Measurements from ENCODE around the gene TMPRSS9. TPM values are rescaled to one million over a fixed set of nuclear protein-coding genes. Genes with fewer than 3 reads are reported as not detected.
A peak's percentile ranks its signal among the peaks of the same experiment; 100 is the strongest.
"Not testable (repeated sequence)": the region's sequence is repeated elsewhere in the genome, so short reads cannot be mapped to it uniquely, and the experiment has no call there.

The TMPRSS9 gene
- total RNA-seq, 1 donor from 2014 or later = not detected

- intact Hi-C loops (cut with DNase I) = no loop called here
- ATAC-seq (ENCODE audit: poor library complexity) (no peak), DNase-seq (no peak)
These were observed 16.9 kb downstream of the TMPRSS9 start for GRCh38 chr19:2376784-2377519.

- no peak for ATAC-seq (ENCODE audit: poor library complexity)
- intact Hi-C loops (cut with DNase I) = no loop called here
These were observed 20.5 kb downstream of the TMPRSS9 start for GRCh38 chr19:2380567-2380966.

GRCh38 chr19:2381148-2381820 is 21.2 kb downstream of the TMPRSS9 start:
- ATAC-seq (ENCODE audit: poor library complexity) (no peak), DNase-seq (no peak)
- intact Hi-C loops (cut with DNase I) = no loop called here

More at GRCh38 chr19:2380567-2380966, 20.5 kb downstream of the TMPRSS9 start:
- DNase-seq = no peak

GRCh38 chr19:2382530-2383222 is 22.6 kb downstream of the TMPRSS9 start:
- ATAC-seq (ENCODE audit: poor library complexity) (no peak), DNase-seq (no peak)
- intact Hi-C loops (cut with DNase I) = no loop called here

- no peak for DNase-seq
These were observed 25.1 kb downstream of the TMPRSS9 start for GRCh38 chr19:2385053-2385721.

GRCh38 chr19:2387367-2388288 is 27.6 kb downstream of the TMPRSS9 start:
- intact Hi-C loops (cut with DNase I) = no loop called here
- ATAC-seq (ENCODE audit: poor library complexity) = no peak

More at GRCh38 chr19:2385053-2385721, 25.1 kb downstream of the TMPRSS9 start:
- intact Hi-C loops (cut with DNase I) = no loop called here
- no peak for ATAC-seq (ENCODE audit: poor library complexity)

GRCh38 chr19:2389594-2389993 is 29.5 kb downstream of the TMPRSS9 start:
- no peak for ATAC-seq (ENCODE audit: poor library complexity)
- intact Hi-C loops (cut with DNase I) = no loop called here
- no peak for DNase-seq

More at GRCh38 chr19:2387367-2388288, 27.6 kb downstream of the TMPRSS9 start:
- no peak for DNase-seq

- intact Hi-C loops (cut with DNase I) = no loop called here
- DNase-seq = no peak
- ATAC-seq (ENCODE audit: poor library complexity) = peak; percentile 65
These were observed 31.2 kb downstream of the TMPRSS9 start for GRCh38 chr19:2391118-2391725.

GRCh38 chr19:2392366-2392765 is 32.3 kb downstream of the TMPRSS9 start:
- intact Hi-C loops (cut with DNase I) = no loop called here
- ATAC-seq (ENCODE audit: poor library complexity) (no peak), DNase-seq (no peak)

GRCh38 chr19:2392899-2393298 is 32.8 kb downstream of the TMPRSS9 start:
- DNase-seq; ATAC-seq (ENCODE audit: poor library complexity); intact Hi-C loops (cut with DNase I): not testable (repeated sequence)

GRCh38 chr19:2394054-2394441 is 34.0 kb downstream of the TMPRSS9 start:
- DNase-seq (no peak), ATAC-seq (ENCODE audit: poor library complexity) (no peak)
- intact Hi-C loops (cut with DNase I) = no loop called here

- intact Hi-C loops (cut with DNase I) = no loop called here
- DNase-seq (no peak), ATAC-seq (ENCODE audit: poor library complexity) (no peak)
These were observed 34.6 kb downstream of the TMPRSS9 start for GRCh38 chr19:2394442-2395292.

GRCh38 chr19:2395293-2395829 is 35.3 kb downstream of the TMPRSS9 start:
- DNase-seq; ATAC-seq (ENCODE audit: poor library complexity); intact Hi-C loops (cut with DNase I): not testable (repeated sequence)

- ATAC-seq (ENCODE audit: poor library complexity); DNase-seq; intact Hi-C loops (cut with DNase I): not testable (repeated sequence)
These were observed 37.1 kb downstream of the TMPRSS9 start for GRCh38 chr19:2397173-2397572.

GRCh38 chr19:2398735-2399305 is 38.8 kb downstream of the TMPRSS9 start:
- intact Hi-C loops (cut with DNase I) = no loop called here
- ATAC-seq (ENCODE audit: poor library complexity) (no peak), DNase-seq (no peak)

GRCh38 chr19:2399582-2399981 is 39.5 kb downstream of the TMPRSS9 start:
- ATAC-seq (ENCODE audit: poor library complexity) = no peak
- intact Hi-C loops (cut with DNase I) = no loop called here
- no peak for DNase-seq
